GM12865 (cell line): ENCODE data around the gene OR6J1.
"Not testable (repeated sequence)": the region's sequence is repeated elsewhere in the genome, so short reads cannot be mapped to it uniquely, and the experiment has no call there.

Source experiments
- DNase-seq: peaks from one replicate; pipeline ENCODE4 v3.0.0; 2010; ENCODE audit warnings: low read depth
- H3K4me3 ChIP-seq: 2 replicates; pipeline ENCODE4 v1.5.1; 2011; ENCODE audit warnings: mild to moderate bottlenecking, low read depth, low read length, control low read depth
- TF ChIP-seq, protein P1 (sequence below): IDR thresholded peaks from 2 replicates; pipeline ENCODE4 v1.5.1; 2011; ENCODE audit warnings: low read length, control low read depth, low read depth, inconsistent platforms; ENCODE audit not compliant: insufficient read depth; ENCODE audit errors: missing control alignments

Gene OR6J1

DNA sequence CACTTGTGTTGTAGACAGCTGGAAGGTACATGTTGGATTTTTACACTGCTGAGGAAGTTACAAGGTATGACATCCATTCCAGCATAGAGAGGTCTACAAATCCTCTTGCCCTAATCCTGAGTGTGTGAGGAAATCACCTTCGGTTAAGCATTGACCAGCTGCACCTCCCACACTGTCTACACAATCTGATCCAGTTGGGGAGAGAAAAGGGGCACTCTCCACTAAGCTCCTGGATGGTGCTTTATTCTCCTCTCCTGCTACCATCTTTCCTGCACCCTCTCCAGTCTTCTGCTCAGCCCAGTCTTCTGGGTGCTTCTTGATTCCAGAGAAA is at the start of gene OR6J1:
OR6J1 (minus strand) TSS at position 48 of the 331 bp plus-strand sequence. CDS start 9,541 bp downstream, outside the sequence.
- TF ChIP-seq, protein P1, sequence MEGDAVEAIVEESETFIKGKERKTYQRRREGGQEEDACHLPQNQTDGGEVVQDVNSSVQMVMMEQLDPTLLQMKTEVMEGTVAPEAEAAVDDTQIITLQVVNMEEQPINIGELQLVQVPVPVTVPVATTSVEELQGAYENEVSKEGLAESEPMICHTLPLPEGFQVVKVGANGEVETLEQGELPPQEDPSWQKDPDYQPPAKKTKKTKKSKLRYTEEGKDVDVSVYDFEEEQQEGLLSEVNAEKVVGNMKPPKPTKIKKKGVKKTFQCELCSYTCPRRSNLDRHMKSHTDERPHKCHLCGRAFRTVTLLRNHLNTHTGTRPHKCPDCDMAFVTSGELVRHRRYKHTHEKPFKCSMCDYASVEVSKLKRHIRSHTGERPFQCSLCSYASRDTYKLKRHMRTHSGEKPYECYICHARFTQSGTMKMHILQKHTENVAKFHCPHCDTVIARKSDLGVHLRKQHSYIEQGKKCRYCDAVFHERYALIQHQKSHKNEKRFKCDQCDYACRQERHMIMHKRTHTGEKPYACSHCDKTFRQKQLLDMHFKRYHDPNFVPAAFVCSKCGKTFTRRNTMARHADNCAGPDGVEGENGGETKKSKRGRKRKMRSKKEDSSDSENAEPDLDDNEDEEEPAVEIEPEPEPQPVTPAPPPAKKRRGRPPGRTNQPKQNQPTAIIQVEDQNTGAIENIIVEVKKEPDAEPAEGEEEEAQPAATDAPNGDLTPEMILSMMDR: no peak
- no peak for DNase-seq
- no peak within 1 kb of the TSS for H3K4me3 ChIP-seq

DNA sequence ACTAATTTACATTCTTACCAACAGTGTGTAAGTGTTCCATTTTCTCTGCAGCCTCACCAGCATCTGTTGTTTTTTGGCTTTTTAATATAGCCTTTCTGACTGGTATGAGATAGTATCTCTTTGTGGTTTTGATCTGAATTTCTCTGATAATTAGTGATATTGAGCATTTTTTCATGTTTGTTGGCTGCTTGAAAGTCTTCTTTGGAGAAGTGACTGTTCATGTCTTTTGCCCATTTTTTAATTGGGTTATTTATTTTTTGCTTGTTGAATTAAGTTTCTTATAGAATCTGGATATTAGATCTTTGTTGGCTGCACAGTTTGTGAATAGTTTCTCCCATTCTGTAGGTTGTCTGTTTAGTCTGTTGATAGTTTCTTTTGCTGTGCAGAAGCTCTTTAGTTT is 48.0 kb upstream of the OR6J1 start:
- TF ChIP-seq, protein P1: no peak
- H3K4me3 ChIP-seq: no peak overlapping the region
- DNase-seq: no peak

DNA sequence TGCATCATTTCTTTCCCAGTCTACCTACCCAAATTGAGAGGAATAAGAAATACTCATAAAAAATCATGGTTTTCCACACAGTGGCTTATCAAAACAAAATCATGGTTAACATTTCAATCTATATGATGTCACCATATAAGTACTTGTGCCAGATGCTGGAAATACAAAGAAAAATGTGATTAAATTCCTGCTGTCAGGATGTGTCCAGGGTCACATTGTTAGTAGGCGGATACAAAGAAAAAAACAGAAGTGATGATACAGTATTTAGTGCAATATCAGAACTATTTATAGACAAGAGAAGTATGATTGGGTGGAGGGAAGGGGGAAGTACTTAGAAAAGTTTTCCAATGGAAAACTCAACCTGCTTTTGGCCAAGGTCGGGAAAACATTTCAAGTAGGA is 47.0 kb upstream of the OR6J1 start:
- H3K4me3 ChIP-seq: no peak overlapping the region
- TF ChIP-seq, protein P1: no peak
- no peak for DNase-seq

DNA sequence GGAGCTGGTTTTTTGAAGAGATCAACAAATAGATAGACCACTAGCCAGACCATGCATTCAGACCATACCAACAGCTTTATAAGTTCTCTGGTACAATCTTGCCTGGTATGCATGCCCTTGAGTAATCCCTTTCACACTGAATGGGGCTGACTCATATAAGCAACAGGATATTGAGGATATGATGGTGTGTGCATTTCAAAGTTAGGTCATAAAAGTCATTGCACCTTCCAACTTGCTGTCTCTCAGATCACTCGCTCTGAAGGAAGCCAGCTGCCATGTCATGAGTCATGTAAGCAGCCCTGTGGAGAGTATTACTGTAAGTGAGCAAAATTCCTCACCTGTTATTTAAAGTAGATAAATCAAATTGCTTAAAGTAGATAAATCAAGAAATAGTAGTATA is 45.0 kb upstream of the OR6J1 start:
- no peak overlapping the region for H3K4me3 ChIP-seq
- DNase-seq: peak; percentile 46
- TF ChIP-seq, protein P1: no peak

DNA sequence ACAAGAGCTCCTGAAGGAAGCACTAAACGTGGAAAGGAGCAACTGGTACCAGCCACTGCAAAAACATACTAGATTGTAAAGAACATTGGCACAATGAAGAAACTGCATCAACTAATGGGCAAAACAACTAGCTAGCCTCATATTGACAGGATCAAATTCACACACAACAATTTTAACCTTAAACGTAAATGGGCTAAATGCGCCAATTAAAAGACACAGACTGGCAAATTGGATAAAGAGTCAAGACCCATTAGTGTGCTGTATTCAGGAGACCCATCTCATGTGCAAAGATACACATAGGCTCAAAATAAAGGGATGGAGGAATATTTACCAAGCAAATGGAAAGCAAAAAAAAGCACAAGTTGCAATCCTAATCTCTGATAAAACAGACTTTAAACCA is 43.8 kb upstream of the OR6J1 start:
- H3K4me3 ChIP-seq, DNase-seq: not testable (repeated sequence)

DNA sequence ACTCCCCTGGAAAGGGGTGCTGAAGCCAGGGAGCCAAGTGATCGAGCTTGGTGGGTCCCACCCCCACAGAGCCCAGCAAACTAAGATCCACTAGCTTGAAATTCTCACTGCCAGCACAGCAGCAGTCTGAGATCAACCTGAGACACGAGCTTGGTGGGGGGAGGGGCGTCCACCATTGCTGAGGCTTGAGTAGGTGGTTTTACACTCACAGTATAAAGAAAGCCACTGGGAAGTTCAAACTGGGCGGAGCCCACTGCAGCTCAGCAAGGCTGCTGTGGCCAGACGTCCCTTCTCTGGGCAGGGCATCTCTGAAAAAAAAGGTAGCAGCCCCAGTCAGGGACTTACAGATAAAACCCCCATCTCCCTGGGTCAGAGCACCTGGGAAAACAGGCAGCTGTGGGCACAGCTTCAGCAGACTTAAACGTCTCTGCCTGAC is 42.0 kb upstream of the OR6J1 start:
- H3K4me3 ChIP-seq, DNase-seq: not testable (repeated sequence)

DNA sequence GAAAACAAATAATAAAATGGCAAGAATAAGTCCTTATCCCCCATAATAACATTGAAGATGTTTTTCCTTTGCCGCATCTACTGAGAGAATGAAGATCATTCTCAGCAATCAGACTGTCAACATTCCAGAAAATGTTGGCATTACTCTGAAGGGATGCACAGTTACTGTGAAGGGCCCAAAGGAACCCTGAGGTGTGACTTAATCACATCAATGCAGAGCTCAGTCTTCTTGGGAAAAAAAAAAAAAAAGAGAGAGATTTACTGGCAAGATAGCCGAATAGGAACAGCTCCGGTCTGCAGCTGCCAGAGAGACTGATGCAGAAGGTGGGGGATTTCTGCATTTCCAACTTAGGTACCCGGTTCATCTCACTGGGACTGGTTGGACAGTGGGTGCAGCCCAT is 41.3 kb upstream of the OR6J1 start:
- TF ChIP-seq, protein P1: no peak
- no peak overlapping the region for H3K4me3 ChIP-seq
- DNase-seq: no peak

DNA sequence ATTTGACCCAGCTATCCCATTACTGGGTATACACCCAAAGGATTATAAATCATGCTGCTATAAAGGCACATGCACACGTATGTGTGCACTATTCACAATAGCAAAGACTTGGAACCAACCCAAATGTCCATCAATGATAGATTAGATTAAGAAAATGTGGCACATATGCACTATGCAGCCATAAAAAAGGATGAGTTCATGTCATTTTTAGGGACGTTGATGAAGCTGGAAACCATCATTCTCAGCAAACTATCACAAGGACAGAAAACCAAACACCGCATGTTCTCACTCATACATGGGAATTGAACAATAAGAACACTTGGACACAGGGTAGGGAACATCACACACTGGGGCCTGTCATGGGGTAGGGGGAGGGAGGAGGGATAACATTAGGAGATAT is 39.3 kb upstream of the OR6J1 start:
- DNase-seq, H3K4me3 ChIP-seq: not testable (repeated sequence)

DNA sequence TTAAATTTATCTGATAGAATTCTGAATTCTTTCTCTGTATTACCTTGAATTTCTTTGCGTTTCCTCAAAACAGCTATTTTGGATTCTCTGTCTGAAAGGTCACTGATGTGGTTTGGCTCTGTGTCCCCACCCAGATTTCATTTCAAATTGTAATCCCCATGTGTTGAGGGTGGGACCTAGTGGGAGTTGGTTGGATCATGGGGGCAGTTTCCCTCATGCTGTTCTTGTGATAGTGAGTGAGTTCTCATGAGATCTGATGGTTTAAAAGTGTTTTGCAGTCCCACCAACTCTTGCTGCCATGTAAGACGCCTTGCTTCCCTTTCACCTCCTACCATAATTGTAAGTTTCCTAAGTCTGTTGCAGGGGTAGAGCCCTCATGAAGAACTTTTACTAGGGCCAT is 34.1 kb upstream of the OR6J1 start:
- H3K4me3 ChIP-seq: no peak overlapping the region
- TF ChIP-seq, protein P1: no peak
- no peak for DNase-seq

DNA sequence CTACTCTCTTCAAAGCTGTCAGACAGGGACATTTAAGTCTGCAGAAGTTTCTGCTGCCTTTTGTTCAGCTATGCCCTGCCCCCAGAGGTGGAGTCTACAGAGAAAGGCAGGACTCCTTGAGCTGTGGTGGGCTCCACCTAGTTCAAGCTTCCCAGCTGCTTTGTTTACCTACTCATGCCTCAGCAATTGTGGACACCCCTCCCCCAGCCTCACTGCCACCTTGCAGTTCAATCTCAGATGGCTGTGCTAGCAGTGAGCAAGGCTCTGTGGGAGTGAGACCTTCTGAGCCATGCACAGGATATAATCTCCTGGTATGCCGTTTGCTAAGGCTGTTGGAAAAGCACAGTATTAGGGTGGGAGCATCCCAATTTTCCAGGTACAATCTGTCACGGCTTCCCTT is 33.4 kb upstream of the OR6J1 start:
- H3K4me3 ChIP-seq, DNase-seq: not testable (repeated sequence)
